NCI-H446 treated with DMSO at 0.1 percent for 48 hours (cell line): ENCODE measurements around the gene HBG2.
"Not testable (repeated sequence)": the region's sequence is repeated elsewhere in the genome, so short reads cannot be mapped to it uniquely, and the experiment has no call there.

Source experiments
- DNase-seq: peaks from one replicate; lab custom pipeline; 2025; lab: John Stamatoyannopoulos, UW

The HBG2 gene

DNA sequence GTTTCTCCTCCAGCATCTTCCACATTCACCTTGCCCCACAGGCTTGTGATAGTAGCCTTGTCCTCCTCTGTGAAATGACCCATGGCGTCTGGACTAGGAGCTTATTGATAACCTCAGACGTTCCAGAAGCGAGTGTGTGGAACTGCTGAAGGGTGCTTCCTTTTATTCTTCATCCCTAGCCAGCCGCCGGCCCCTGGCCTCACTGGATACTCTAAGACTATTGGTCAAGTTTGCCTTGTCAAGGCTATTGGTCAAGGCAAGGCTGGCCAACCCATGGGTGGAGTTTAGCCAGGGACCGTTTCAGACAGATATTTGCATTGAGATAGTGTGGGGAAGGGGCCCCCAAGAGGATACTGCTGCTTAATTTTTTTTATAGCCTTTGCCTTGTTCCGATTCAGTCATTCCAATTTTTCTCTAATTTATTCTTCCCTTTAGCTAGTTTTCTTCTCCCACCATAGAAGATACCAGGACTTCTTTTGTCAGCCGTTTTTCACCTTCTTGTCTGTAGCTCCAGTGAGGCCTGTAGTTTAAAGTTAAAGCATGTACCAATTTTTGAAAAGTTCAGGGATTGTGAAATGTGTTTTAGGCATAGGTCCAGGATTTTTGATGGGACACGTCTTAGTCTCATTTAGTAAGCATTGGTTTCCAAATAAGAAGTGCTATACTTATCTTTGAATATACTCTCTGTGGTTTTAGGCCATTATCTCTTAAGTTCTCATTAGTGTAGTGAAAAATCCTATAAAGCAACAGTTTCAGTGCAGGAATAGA lies at the start of gene HBG2:
Gene HBG2, minus strand, starts transcription at position 136 of the 768 bp plus-strand sequence. Its CDS starts 53 bp downstream, at position 83.
- DNase-seq: not testable (repeated sequence)

DNA sequence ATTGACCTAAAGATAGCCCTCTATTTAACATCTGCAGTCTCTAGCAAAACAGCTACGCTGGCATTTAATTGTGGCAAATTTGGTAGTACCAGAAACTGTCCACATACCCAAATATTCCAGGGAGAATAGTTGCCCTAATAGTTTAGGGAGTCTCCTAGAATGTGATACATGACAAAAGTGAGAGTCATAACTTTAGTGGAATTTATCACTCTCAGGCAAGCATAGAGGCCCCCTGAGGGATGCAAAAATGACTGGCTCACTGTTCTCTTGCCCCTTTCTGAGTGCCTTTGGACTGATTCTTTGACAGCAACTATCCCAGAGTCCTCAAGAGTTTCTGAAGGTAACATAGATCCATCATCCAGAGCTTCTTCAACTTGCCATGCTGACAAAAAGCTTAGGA lies 49.5 kb upstream of the HBG2 start:
- DNase-seq: no peak

GRCh38 chr11:5303626-5304025 lies 49.0 kb upstream of the HBG2 start:
- DNase-seq: no peak

DNA sequence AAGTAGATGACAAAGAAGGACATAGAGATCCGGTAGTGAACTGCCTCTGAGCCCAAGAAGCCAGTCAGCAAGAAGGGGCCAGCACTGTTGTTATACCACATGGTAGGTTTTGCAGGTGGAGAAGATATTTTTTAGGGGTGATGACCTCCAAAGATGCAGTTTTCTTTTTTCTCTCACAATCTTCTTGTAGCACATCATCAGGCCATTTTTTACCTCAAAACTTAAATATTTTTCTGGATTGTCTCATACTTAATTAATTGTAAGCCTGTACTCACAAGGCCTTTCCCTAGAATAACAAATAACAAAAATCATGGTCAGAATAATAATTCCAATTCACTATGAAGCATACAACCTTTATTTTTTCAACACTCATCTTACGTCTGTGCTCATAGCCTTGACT lies 47.3 kb upstream of the HBG2 start, which contains the start of gene OR51B4:
Gene OR51B4, minus strand, starts transcription at position 101 of the 400 bp plus-strand sequence. Its CDS starts 0 bp downstream, at position 101.
- no peak for DNase-seq

- DNase-seq: no peak
These were observed 45.7 kb upstream of the HBG2 start for GRCh38 chr11:5300251-5300650.

GRCh38 chr11:5298451-5298850 lies 43.9 kb upstream of the HBG2 start:
- no peak for DNase-seq

DNA sequence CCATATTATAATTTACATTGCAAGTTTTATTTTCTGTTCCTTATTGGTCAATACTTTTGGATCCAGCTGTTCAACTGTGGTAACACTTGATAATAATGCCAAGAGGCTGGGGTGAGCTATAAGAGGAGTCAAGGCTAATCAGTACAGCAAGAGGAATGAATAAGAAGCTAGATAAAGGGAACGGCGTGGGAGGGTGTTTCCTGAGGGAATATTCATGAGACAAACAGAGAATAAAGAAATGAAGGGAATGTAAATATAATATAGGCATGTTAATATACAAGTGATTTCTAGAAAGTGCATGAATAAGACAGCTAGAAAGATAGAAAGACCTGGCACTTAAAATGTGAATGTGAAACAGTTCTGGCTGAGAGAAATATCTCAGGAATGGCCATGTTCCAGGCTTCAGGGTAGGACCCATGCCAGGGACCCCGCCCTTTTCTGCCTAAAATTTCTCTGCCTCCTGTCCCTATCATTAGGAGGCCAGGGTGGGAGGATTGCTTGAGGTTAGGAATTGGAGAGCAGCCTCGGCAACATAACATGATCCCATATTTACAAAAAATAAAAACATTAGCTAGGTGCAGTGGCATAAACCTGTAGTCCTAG lies 43.2 kb upstream of the HBG2 start:
- DNase-seq: no peak

GRCh38 chr11:5294342-5294995 lies 39.9 kb upstream of the HBG2 start:
- not testable (repeated sequence) for DNase-seq

GRCh38 chr11:5293028-5293427 lies 38.4 kb upstream of the HBG2 start:
- DNase-seq: no peak

GRCh38 chr11:5291207-5291838 lies 36.7 kb upstream of the HBG2 start:
- DNase-seq: no peak

DNA sequence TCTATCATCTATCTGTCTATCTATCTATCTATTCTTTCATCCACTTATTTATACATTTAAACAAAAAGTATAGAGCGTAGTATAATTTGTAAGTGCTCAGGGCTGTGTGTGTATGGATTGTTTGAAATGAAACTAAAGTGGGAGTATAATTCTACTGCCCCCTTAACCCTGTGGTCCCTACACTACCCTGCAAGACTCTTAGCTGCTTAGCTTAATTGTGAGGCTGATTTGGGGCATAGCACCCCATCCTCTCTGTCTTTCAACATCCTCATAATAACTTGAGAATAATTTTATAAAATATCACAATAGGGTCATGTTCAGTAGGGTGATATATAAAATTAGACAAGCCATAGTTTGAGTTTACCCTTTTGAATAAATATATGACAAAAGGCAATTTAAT lies 35.5 kb upstream of the HBG2 start:
- no peak for DNase-seq

GRCh38 chr11:5289696-5290095 lies 35.1 kb upstream of the HBG2 start:
- no peak for DNase-seq

- no peak for DNase-seq
These were observed 34.4 kb upstream of the HBG2 start for GRCh38 chr11:5288906-5289550.

- DNase-seq: no peak
These were observed 33.7 kb upstream of the HBG2 start for GRCh38 chr11:5288108-5288905.

DNA sequence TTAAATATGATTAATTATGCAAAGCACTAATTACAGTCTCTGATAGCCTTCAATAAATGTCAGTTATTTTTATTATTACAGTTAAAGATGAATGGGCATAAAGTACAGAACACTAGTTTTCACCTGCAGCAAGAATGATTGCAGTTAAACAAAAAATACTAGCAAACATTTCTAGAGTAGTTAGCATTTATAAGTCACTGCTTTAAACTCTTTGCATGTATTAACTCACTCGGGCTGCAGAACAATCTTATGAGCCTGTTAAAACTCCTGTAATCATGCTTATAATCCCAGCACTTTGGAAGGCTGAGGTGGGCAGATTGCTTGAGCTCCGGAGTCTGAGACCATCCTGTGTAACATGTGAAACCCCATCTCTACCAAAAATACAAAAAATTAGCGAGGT lies 32.3 kb upstream of the HBG2 start:
- no peak for DNase-seq

GRCh38 chr11:5286351-5286750 lies 31.8 kb upstream of the HBG2 start:
- DNase-seq: no peak

DNA sequence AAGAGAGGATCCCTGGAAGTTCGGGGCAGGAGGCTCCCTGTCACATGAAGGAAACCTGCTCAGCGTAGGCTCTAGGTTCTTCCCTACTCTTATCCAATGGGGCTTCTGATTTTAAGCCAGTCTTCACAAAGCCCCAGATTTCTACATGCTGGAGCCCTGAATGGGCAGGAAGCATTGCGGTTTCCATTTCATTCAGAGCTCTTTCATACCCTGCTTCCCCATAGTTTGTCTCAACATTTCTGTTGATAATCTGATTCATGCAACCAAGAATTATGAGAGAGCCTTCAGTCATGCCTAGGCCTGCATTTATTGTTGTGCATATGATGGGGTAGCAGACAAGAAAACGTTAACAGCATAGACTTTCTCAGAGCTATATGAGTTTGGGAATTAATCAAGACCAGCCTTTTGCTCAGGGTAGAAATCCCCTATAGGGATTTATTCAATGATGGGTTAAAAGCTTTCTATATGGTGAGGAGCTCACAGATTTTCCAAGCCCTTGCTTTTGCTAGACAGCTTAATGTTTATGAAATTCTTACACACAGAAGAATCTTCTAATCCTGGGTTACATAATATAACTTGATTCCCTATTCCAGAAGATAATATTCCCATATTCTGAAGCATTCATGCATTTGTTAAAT lies 31.2 kb upstream of the HBG2 start:
- DNase-seq: no peak

GRCh38 chr11:5284637-5285036 lies 30.1 kb upstream of the HBG2 start:
- no peak for DNase-seq

GRCh38 chr11:5283882-5284281 lies 29.3 kb upstream of the HBG2 start:
- DNase-seq: no peak

DNA sequence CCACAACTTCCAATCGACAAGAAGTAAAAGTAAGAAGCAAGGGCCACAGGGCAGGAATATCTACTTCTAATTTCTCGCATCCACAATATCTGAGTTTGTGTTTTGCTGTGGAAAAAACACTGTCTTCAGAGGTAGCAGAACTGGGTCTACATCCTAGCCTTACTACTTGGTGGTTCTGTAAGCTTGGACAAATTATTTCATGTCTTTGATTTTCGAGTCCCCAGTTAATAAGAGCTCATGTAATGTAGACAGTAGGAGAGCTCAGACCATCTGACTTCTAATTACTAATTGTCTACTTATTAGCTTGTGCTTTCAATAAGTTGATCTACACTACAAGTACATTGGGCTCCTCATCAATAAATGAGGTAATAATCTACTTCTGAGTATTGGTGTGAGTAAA lies 28.5 kb upstream of the HBG2 start:
- DNase-seq: no peak

DNA sequence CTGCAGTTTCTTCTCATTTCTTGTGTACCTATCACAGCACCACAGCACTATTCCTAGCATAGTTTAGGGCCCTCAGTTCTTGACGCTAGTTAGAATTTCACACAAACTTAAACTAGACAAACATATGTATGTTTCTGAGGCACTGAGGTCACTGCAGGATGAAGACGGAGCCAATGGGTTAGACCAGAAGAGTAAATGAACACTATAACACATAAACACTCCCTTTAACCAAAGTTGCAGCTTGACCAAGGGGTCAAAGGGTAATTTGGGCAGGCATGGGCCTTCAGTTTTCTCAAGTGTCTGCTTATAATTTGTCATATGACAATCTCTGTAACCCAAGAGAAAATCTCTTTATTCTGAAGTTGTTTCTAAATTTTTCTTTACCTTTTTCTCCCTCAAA lies 28.0 kb upstream of the HBG2 start:
- no peak for DNase-seq
